Activated T-helper 1 cell treated with Interleukin-2 at 50 U/mL for 16 hours (primary cell): ENCODE results near the gene IL17RD.

Source experiments
- DNase-seq: peaks from one replicate; pipeline ENCODE4 v3.0.0-alpha.2; 2020; ENCODE audit warnings: low read depth

The IL17RD gene

DNA sequence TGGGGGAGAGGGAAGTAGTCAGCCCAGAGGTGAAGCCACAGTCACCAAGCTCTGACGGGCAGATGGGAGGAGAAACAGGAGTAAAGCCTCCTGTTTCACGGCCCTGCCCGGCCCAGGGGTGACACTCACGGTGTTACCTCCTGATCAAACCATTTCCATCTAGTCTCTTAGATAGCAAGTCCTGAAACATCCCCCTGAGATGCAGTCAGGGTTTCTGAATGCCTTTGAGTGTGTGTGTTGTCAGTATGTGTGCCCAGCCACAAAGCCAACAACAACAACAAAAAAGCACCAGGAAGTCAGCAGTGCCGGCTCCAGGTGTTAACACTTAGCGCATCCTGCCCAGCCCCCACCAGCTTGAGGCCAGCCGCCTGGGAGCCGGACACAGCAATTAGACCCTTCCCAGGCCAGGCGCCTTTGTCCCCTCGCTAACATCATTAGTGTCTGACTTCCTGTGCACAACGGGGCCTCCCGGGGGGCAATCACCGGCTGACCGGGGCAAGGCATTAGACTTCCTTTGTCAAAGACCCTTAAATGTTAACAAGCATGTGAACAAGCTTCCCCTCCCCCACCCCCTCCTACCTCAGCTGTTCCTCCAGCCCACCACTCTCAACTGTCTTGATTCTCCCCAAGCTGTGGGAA is 34.5 kb downstream of the IL17RD start:
- no peak for DNase-seq

- no peak for DNase-seq
These were observed 36.1 kb downstream of the IL17RD start for GRCh38 chr3:57128826-57129667.

- no peak for DNase-seq
These were observed 37.1 kb downstream of the IL17RD start for GRCh38 chr3:57127891-57128518.

DNA sequence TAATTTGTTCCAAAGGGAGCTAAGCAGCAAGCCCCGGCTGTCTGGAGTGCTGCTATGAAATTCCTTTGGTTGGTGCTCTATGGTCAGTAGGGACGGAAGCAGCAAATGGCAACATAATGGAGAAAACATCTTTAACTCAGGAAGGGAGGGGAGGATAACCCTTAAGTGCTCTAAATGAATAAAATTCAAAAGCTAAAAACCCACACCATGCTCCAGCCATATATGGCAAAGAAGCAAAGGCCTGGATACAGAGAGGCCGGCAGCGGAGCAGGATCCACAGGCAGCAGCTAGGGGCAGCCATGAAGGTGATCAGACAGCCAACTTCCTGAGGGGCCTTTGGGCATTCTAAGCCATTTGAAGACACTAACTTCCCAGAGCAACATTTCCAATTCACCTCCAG is 38.9 kb downstream of the IL17RD start:
- no peak for DNase-seq

DNA sequence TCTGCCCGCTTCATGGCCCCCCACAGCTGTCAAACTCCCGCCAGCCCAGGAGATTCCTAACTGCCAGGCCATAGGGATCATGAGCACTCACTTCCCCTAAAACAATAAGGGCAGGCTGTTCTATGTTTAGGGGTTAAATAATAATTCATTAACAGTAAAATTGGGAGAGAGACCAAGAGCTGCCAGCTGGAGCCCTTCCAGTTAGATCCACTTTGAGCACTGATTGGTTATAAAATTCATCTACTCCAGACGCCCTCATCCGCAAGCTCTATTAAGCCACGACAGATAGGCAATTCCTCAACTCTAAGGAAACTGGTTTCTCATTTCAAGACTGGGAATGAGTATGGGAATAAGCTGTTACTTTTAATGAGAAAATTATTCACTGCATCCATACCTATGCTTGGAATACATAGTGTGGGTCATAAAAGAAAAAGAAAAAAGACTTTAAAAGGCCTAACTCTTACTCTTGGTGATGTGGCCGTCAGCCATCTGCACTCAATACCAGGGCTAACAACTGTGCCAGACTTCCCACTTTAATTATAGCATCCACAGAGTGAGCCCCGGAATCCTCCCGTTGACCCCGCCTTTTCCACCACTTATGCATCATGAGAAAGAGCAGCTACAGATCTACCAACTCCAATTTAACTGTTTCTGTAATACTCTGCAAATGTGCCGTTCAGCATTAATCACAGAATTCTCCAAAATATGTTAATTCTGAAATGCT is 44.5 kb downstream of the IL17RD start:
- no peak for DNase-seq

- DNase-seq, result no peak
These were observed 45.1 kb downstream of the IL17RD start for GRCh38 chr3:57120040-57120439.

GRCh38 chr3:57118254-57118653 is 46.9 kb downstream of the IL17RD start:
- DNase-seq, result no peak

DNA sequence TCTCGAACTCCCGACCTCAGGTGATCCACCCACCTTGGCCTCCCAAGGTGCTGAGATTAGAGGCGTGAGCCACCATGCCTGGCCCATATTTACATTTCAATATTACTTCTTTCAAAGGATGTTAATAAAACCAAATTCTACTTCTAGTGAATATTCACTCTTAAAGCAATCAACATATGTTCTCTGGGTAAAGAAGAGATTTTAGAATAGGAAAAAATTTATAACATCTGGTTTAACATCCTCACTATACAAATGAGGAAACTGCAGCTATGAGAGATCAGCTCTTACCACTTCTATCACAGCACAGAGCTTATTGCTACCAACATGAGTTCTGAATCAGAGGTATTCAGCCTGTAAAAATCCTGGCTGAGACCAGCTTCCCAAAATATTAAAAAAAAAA is 48.7 kb downstream of the IL17RD start:
- DNase-seq, result no peak

DNA sequence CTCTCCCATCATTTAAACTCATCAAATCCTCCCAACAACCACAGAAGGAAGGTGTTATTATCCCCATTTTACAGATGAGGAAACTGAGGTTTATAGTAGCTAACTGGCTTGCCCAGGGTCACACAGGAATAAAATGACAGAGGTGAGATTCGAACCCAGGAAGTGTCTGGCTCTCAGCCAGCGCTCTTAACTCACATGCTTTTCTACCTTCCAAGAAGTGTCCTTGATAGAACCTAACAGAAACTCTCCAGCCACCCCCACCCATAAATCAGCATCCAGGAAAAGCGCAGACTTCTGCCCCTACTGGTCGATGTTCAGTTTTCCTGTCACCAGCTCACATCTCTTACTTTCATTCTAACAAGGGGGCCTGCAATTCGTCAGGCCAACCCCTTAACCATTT is 52.9 kb downstream of the IL17RD start:
- no peak for DNase-seq

- DNase-seq, result no peak
These were observed 54.4 kb downstream of the IL17RD start for GRCh38 chr3:57110798-57111197.

GRCh38 chr3:57110214-57110613 is 54.9 kb downstream of the IL17RD start:
- no peak for DNase-seq

- DNase-seq, result no peak
These were observed 55.5 kb downstream of the IL17RD start for GRCh38 chr3:57109437-57110199.

DNA sequence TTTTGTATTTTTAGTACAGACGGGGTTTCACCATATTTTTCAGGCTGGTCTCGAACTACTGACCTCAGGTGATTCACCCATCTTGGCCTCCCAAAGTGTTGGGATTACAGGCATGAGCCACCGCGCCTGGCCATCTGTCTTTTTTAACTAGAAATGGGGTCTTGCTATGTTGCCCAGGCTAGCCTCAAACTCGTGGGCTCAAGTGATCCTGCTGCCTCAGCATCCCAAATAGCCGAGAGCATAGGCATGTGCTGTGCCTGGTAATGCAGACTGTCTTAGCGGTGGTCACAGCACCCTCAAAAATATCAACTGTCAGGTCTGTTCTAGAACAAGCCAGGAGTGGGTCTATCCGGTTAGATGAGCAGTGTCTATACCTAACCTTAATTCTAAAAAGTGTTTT is 56.5 kb downstream of the IL17RD start:
- no peak for DNase-seq

DNA sequence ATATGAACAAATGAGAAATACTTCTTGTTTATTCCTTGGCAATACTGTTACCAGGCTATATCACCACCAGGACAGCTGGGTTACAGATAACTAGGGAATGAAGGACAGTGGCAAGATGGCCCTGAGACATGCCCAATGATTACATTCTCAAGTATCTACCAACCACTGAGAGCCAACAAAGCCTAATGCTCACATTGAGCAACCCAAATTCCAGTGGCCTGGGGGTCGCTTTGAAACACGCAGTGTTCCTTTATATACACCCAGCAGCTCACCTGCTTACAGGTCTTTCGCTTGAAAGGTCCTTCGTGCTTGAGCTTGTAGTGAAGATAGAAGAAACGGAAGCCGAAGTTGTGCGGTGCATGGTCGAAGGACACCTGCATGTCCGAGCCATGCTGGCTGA is 59.6 kb downstream of the IL17RD start:
- DNase-seq, result no peak

DNA sequence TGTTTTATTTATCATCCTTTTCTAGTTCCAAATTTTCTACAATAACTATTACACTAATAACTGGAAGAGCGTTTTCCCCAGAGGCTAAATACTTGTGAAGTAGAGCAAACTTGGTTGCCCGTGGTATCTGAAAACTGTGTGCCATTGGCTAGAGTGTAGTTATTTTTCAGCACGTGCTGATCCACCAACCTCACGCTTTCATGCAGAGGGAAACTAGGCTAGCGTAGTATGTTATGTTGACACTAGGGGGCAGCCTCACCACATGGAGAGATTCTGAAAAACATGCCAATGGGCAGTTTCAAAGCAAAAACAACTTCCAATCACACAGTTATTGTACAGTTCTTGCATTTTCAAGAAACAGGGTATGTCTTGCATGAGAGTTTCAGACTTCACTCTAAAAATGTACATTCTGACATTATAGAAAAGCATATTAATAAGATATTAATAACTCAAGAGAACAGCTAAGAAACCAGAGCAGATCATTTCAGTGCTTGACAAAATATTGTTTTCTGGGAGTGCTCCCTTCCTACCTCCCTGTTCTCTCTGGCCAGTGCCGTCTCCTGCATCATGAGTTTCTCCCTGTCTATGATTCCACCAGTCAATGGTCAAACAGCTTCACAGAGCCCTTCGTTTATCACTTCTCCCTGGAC is 65.0 kb downstream of the IL17RD start:
- DNase-seq, result no peak

- no peak for DNase-seq
These were observed 66.5 kb downstream of the IL17RD start for GRCh38 chr3:57098418-57099310.

GRCh38 chr3:57097536-57097935 is 67.6 kb downstream of the IL17RD start:
- no peak for DNase-seq

DNA sequence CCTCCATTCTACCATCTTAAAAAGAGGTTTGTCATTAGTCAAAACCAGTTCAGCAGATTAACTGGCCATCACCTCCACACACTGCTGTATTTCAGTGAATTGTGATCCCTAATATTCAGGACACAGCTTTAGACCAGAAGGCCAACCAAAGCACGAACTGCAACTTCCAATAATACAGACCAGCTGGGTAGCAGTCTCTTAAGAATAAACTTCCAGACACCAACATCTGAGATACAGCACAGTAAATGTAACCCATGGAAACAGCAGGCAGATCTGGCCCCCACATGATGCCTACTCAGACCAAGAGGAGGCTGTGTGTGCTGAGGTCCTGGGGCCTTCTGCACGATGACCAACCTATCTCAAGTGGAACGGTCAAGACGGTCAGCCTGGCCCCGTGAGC is 69.8 kb downstream of the IL17RD start:
- DNase-seq, result no peak

DNA sequence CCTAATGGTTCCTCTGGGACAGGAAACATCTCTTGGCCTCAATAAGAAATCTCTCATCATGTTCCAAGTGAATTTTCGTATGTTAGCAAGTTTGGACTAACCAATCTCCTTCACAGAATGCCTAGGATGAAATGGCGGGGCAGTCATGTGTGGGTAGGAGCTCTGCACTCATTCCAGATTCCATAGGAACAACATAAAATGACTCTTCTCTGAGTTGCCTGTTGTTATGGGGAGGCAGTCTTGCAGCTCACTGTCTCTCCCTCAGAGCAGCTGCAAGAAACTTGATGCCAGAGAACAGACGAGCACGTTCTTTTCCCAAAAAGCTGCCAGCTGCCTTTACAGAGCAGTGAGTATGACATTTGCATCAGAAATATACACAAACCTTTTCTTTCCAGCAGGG is 70.6 kb downstream of the IL17RD start:
- DNase-seq, result no peak

GRCh38 chr3:57093971-57094535 is 71.1 kb downstream of the IL17RD start:
- DNase-seq, result no peak
